ENCODE measurements around the gene LGALS8. TPM values are rescaled to one million over a fixed set of nuclear protein-coding genes. Genes with fewer than 3 reads are reported as not detected.

The LGALS8 gene
- total RNA-seq, 1 experiment from 2014 or later, result 30.7 TPM

GRCh38 chr1:236497908-236498307, 25.9 kb upstream of the LGALS8 start:
- H2AFZ ChIP-seq (ENCODE audit: low read depth, low read length, poor library complexity, severe bottlenecking), result no peak overlapping the region
- no peaks in the 10 kb centered on the region for H3K9me2 ChIP-seq (ENCODE audit: insufficient read depth)
- H3K27me3 ChIP-seq (ENCODE audit: insufficient read depth, low read length), result no peaks in the 10 kb centered on the region
- H3K9me3 ChIP-seq (ENCODE audit: control insufficient read depth in 1 of 2, insufficient read depth in 1 of 2, low read depth in 1 of 2, low read length in 2 of 2), result no peaks in the 10 kb centered on the region
- H4K20me1 ChIP-seq (ENCODE audit: insufficient read depth), result no peaks in the 10 kb centered on the region
- H3K27ac ChIP-seq (ENCODE audit: low read depth, low read length), result no peak overlapping the region
- TF ChIP-seq EGR1 (IDR thresholded peaks at IDR 0.05; ENCODE audit: low read depth), result no peak
- no peak for TF ChIP-seq POLR2A (IDR thresholded peaks at IDR 0.05; ENCODE audit: borderline replicate concordance, extremely low read depth, insufficient read depth, insufficient read length)
- no peak for TF ChIP-seq MAX (IDR thresholded peaks at IDR 0.05)
- TF ChIP-seq SP1 (IDR thresholded peaks at IDR 0.05; ENCODE audit: low read depth), result no peak
- no peak for TF ChIP-seq SRF (IDR thresholded peaks at IDR 0.05; ENCODE audit: low read depth)
- no peak for TF ChIP-seq CBX3 (IDR thresholded peaks at IDR 0.05; ENCODE audit: low read depth)
- TF ChIP-seq YY1 (IDR thresholded peaks at IDR 0.05; ENCODE audit: extremely low read depth, insufficient replicate concordance, low read depth, low read length), result no peak
- ChIA-PET POLR2A (no interaction called here), CTCF (no interaction called here), RAD21 (ENCODE audit: low non-redundant PET in 1 of 2, low total read pairs in 2 of 2, uncharacterized antibody in 2 of 2, unreplicated experiment in 2 of 2) (no interaction called here)
- H3K79me2 ChIP-seq (ENCODE audit: insufficient read depth, low read length), result no peaks in the 10 kb centered on the region
- no TSS peak for BruUV-seq (replicated peaks)
- DNase-seq (ENCODE audit: low read depth, low spot score) (no peak), ATAC-seq (no peak)
- H3K36me3 ChIP-seq (ENCODE audit: control insufficient read depth in 1 of 2, insufficient read depth in 2 of 2, low read length in 2 of 2), result no peaks in the 10 kb centered on the region
- no peak overlapping the region for H3K4me2 ChIP-seq (ENCODE audit: low read length)
- H3K9ac ChIP-seq (ENCODE audit: low read length), result no peak overlapping the region
- H3K4me1 ChIP-seq (ENCODE audit: control insufficient read depth in 1 of 2, insufficient read depth in 2 of 2, low read length in 2 of 2), result peaks cover 7 to 17% of the 10 kb centered on the region in 2 experiments
- no peak overlapping the region for H3K4me3 ChIP-seq (replicated peaks in 1 of 2; ENCODE audit: low read depth in 1 of 2, low read length in 2 of 2)
- intact Hi-C loops (cut with micrococcal nuclease), result no loop called here

- Histone ChIP-seq H2AFZ (ENCODE audit: low read depth, low read length, poor library complexity, severe bottlenecking) (no peak overlapping the region), H3K27ac (ENCODE audit: low read depth, low read length) (no peak overlapping the region), H3K9ac (ENCODE audit: low read length) (no peak overlapping the region), H3K27me3 (ENCODE audit: insufficient read depth, low read length) (no peaks in the 10 kb centered on the region), H4K20me1 (ENCODE audit: insufficient read depth) (no peaks in the 10 kb centered on the region), H3K79me2 (ENCODE audit: insufficient read depth, low read length) (no peaks in the 10 kb centered on the region), H3K36me3 (ENCODE audit: control insufficient read depth in 1 of 2, insufficient read depth in 2 of 2, low read length in 2 of 2) (no peaks in the 10 kb centered on the region), H3K4me3 (replicated peaks in 1 of 2; ENCODE audit: low read depth in 1 of 2, low read length in 2 of 2) (no peak overlapping the region), H3K4me1 (ENCODE audit: control insufficient read depth in 1 of 2, insufficient read depth in 2 of 2, low read length in 2 of 2) (peaks cover 17 to 21% of the 10 kb centered on the region in 2 experiments), H3K9me3 (ENCODE audit: control insufficient read depth in 1 of 2, insufficient read depth in 1 of 2, low read depth in 1 of 2, low read length in 2 of 2) (no peaks in the 10 kb centered on the region), H3K4me2 (ENCODE audit: low read length) (no peak overlapping the region), H3K9me2 (ENCODE audit: insufficient read depth) (no peaks in the 10 kb centered on the region)
- no TSS peak for BruUV-seq (replicated peaks)
- ATAC-seq (no peak), DNase-seq (ENCODE audit: low read depth, low spot score) (no peak)
- intact Hi-C loops (cut with micrococcal nuclease), result no loop called here
- ChIA-PET POLR2A (no interaction called here), CTCF (no interaction called here), RAD21 (ENCODE audit: low non-redundant PET in 1 of 2, low total read pairs in 2 of 2, uncharacterized antibody in 2 of 2, unreplicated experiment in 2 of 2) (no interaction called here)
- no peak for TF ChIP-seq ELF1 (IDR thresholded peaks at IDR 0.05; ENCODE audit: borderline replicate concordance, low read depth)
- TF ChIP-seq FOSL1 (IDR thresholded peaks at IDR 0.05; ENCODE audit: low read depth), result no peak
- TF ChIP-seq SIN3A (IDR thresholded peaks at IDR 0.05; ENCODE audit: low read depth), result no peak
- TF ChIP-seq EZH2 (IDR thresholded peaks at IDR 0.05), result no peak
- no peak for TF ChIP-seq REST (IDR thresholded peaks at IDR 0.05; ENCODE audit: low read depth)
- no peak for TF ChIP-seq SP1 (IDR thresholded peaks at IDR 0.05; ENCODE audit: low read depth)
- TF ChIP-seq YY1 (IDR thresholded peaks at IDR 0.05; ENCODE audit: extremely low read depth, insufficient replicate concordance, low read depth, low read length), result no peak
- no peak for TF ChIP-seq ZFX (IDR thresholded peaks at IDR 0.05)
- TF ChIP-seq TCF7L2 (IDR thresholded peaks at IDR 0.05; ENCODE audit: borderline replicate concordance, extremely low read depth, insufficient read depth, insufficient read length), result no peak
- no peak for TF ChIP-seq RAD21 (IDR thresholded peaks at IDR 0.05; ENCODE audit: low read depth)
- TF ChIP-seq JUND (IDR thresholded peaks at IDR 0.05), result no peak
- no peak for TF ChIP-seq CEBPB (IDR thresholded peaks at IDR 0.05; ENCODE audit: low read depth)
- no peak for TF ChIP-seq EZH2phosphoT487 (IDR thresholded peaks at IDR 0.05; ENCODE audit: borderline replicate concordance)
These were observed 22.7 kb upstream of the LGALS8 start for GRCh38 chr1:236501093-236501492.
